ENCODE measurements around the gene MLNR.

MLNR gene

DNA sequence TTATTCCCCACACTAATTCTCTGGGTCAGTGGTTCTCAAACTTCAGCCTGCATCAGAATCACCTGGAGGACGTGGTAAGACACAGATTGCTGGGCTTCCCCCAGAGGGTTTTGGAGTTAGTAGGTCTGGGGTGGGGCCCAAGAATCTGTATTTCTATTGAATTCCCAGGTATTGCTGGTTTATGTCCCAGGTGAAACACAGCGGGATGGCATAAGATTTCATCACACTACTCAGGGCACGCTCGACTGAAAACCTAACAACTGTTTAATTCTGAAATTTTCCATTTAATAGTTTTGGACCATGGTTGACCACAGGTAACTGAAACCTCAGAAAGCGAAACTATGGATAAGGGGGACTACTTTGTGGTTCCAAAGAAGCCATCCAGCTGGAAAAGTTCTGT, 6.5 kb downstream of the MLNR start:
- no peak for DNase-seq (ENCODE audit: low spot score)

DNA sequence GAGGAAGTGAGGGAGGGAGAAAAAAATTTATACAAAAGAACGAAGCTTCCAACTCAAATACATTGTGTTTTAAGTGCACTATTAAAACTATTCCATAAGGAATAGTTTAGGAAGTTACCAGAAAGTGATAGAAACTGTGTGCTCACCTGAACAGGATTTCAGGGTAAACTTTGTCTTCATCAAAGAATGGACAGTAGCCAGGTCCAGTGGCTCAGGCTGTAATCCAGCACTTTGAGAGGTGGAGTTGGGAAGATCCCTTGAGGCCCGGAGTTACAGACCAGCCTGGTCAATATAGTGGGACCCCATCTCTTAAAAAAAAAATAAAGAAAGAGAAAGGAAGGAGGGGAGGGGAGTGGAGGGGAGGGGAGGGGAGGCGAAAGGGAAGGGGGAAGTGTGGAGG, 14.6 kb downstream of the MLNR start:
- no peak for DNase-seq (ENCODE audit: low spot score)

DNA sequence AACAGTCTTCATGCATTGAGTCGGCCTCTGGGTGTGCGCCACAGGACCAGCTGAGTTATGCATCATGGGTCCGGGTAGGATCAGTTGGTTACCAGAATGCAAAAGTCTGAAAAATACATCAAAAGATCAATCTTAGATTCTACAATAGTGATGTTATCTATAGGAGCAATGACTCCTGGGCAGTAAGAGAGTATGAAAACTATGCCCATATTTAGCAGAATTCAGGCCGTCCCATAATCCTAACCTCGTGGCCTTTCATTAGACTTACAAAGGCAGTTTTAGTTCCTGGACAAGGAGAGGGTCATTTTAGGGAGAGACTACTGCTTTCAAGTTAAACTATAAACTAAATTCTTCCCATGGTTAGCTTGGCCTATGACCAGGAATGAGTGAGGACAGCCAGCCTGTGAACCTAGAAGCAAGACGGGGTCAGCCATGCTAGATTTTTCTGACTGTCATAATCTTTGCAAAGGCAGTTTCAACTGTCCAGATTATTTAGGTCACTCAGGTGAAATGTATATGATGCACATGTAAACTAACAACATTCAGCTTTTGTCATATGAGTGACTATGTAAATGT, 15.8 kb downstream of the MLNR start:
- DNase-seq (ENCODE audit: low spot score): no peak

DNA sequence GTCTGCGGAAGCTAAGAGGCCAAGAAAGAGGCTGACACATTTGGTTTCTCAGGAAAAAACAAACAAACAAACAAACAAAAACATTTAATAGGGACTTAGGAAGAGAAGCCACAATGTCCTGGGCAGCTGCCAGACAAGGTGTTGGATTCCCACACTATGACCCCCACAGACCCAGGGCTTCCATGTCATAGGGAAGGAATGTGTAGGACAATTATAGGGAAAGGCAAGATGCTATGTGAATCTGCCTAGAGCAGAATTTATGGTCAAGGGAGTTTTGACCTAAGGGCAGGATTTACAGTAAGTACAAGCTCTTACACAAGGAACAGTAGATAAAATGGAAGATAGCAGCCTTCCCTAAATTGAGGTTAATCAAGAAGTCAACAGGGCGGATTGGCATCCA, 18.5 kb downstream of the MLNR start:
- no peak for DNase-seq (ENCODE audit: low spot score)

DNA sequence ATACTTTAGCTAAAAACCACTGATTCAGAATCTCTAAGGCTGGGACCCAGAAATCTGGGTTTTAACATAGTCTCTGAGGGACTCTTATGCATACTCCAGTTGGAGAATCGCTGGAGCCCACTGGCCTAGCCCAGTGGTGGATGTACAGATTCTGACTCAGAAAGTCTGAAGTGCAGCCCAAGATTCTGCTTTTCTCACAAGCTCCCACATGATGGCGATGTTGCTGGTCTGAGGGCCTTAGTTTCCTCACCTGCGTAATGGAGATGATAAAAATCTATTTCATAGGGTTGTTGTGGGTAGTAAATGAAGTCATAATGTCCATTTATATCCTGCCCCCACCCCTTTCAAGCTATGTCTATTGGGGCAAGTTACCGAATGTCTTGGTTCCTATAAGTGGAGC, 19.9 kb downstream of the MLNR start:
- peak; percentile 40 for DNase-seq (ENCODE audit: low spot score)

DNA sequence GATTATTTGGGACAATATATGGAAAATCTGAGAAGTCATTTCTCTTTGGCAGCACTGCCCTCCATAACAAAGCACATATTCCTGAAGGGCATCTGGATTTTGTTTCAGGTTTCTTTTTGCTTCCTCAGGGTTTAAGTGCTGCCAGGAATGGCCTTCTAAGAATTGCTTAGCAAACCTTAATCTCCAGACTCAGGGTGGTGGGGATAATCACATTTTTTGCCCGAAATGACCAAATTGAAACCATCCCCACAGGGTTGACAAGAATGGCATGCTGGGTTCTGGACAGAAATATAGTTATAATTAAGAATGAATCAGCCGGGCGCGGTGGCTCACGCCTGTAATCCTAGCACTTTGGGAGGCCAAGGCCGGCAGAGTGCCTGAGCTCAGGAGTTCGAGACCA, 21.2 kb downstream of the MLNR start:
- no peak for DNase-seq (ENCODE audit: low spot score)

DNA sequence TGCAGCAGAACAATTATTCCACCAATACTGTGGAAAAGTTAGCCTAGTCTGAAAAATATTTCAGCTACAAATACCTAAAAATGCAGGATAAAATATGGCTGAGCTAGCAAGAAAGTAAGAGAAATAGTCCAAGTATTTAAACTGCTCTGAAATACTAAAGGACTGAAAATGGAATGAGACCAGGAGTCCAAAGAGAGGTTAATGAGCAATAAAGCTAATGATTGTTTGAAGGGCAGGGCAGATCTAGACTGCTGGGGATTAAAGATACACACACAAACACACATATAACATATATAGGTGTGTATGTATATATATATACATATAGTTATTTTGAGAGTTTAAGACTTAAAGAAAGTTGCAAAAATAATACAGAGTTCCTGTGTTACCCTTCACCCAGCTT, 25.0 kb downstream of the MLNR start:
- no peak for DNase-seq (ENCODE audit: low spot score)

DNA sequence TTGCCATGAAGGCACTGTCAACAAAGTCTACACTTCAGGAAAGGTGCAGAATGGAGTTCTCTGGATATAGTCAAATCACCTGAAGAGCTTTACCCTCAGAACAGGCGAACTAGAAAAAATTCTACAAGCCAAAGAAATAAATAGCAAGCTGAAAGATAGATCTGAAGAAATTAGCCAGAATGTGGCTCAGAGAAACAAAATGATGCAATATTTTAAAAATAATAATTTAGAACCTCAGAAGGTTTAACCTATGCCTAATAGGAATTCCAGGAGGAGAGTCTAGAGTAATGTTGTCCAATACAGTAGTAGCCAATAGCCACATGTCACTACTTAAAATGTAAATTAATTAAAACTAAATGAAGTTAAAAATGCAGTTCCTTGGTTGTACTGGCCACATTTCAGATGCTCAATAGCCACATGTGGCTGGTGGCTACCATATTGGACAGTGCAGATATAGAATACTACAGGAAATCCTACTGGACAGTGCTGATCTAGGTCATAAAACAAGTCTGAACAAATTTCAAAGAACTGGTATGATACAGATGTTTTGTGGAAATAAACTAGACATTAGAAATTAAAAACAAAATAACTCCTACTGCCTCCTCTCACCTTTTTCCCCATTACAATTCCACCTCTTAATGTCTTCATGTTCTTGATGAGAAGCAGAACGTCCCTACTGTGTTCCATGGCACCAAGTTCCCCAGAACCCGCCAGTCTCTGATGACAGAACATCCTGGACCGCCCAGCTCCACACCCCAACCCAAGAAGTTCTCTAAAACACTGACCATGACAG, 26.9 kb downstream of the MLNR start:
- no peak for DNase-seq (ENCODE audit: low spot score)

DNA sequence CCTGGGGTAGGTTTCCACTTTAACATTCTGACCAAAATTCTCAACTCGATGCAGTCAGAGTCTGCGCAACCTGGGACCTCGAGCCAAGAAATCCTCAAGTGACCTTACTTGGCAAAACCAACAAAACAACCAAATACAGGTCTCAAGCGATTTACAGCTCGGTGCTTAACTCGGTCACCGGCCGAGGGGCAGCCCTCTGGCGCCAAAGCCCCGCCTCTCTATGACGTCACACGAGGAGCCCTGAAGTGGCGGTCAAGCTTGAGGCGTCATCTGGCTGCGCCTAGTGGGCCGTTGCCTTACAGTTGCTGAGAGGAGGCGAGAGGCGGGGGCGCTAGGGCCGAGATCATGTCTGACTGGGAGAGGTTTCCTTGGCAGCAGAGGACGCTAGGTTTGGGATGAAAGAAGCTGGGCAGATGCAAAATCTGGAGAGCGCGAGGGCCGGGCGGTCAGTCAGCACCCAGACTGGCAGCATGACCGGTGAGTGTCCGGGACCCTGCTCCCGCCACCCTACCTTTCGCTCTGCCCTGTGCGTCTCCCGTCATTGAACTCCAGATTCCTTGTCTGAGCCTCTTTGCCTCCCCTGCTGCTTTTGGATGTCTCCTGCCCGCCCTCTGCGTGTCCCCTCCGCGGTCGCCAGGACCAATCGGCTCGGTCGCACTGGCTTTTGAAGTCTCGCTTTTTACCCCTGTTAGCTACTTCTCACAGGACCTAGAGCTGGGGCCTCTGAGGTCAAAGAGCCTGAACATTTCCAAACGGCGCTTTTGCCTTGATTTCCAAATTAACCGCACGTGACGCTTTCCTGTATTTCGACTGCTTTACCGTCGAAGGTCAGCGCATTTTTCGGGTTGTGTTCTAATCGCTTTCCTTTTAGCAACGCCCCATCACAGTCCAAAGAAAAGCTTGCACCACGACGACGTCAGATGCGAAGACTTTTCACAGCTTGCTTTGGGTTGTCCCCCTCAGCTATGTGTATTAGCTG, 27.8 kb downstream of the MLNR start, which contains the start of gene CDADC1:
Gene CDADC1 (plus strand): TSS at position 283 of the 979 bp plus-strand sequence. CDS start 113 bp downstream, at position 396.
- DNase-seq (ENCODE audit: low spot score): peak; percentile 85

DNA sequence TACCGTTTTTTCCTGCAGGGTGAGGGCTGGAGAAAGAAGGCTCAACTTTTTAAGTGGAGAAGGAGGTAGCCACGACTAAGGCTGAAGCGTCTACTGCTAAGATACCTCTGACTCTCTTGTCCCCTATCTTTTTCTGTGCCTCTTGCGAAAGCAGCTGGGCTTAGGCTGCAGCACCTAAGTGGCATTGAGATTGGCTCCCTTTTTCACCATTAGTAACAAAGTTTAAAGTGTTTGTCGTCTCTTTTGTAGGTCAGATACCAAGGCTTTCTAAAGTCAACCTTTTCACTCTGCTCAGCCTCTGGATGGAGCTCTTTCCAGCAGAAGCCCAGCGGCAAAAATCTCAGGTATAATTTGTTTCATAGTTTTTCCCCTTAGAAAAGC, 28.5 kb downstream of the MLNR start:
- DNase-seq (ENCODE audit: low spot score): peak; percentile 1

DNA sequence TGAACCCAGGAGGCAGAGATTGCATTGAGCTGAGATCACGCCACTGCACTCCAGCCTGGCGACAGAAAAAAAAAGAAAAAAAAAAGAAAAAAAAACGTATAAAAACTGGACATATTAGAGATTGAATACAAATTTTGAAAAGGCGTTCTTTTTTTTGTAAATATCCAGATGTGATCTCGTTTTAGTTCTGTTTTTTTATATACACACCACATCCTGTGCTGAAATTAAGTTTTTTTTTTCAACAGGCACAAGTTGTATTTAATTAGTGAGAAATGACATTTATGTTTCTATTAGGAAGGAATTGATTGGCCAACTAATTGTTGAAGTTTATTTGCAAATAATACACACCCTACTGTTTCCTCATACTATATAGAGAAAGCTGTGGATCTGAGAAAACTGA, 31.2 kb downstream of the MLNR start:
- DNase-seq (ENCODE audit: low spot score): no peak

DNA sequence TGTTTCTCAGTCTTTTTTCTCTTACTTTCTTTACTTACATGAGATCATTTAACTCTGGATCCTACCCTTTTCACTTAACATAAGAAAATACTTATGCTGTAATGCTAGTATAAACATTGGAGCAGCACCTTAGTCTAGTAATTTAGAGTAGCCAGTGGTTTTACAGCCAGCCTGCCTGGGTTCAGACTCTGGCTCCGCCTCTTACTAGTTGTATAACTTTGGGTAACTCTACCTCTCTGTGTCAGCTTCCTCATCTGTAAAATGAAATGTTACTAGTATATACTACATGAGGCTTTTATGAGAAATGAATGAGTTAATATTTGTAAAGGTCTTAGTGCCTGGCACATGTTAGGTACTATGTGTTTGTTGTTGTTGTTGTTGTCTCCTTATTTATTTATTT, 33.2 kb downstream of the MLNR start:
- no peak for DNase-seq (ENCODE audit: low spot score)

DNA sequence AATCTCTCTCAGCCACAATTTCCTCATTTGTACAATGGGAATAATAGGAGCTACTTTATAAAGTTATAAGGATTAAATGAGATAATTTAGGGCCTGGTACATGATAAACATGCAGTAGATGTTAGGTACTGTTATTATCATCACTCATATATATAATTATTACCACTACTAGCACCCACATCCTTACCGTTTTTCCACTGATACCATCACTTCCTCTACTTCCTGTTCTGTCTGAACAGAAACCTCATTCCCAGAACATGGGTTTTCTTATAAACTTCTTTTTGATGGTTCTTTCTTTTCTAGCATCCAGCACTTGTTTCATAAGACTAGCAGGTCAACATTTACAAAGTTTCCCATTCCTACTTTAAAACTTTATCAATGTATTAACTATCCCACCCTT, 33.9 kb downstream of the MLNR start:
- no peak for DNase-seq (ENCODE audit: low spot score)

DNA sequence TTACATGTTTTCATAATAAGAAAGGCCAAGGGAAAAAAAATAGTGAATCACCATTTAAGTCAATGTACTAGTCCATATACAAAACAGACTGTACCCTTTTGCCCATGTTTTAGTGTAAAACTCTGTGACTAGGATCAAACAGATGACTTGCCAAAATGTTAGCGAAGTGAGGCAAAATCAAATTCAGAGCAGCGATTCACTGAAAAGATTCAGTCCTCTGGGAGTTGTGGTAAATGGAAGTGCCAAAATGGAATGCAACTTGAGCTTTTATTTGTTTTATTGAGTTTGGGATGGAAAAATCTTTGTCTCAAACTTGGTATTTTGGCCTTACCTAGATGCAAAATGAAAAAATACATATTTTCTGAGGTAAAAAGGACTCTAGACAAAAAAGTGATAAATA, 36.7 kb downstream of the MLNR start:
- no peak for DNase-seq (ENCODE audit: low spot score)

DNA sequence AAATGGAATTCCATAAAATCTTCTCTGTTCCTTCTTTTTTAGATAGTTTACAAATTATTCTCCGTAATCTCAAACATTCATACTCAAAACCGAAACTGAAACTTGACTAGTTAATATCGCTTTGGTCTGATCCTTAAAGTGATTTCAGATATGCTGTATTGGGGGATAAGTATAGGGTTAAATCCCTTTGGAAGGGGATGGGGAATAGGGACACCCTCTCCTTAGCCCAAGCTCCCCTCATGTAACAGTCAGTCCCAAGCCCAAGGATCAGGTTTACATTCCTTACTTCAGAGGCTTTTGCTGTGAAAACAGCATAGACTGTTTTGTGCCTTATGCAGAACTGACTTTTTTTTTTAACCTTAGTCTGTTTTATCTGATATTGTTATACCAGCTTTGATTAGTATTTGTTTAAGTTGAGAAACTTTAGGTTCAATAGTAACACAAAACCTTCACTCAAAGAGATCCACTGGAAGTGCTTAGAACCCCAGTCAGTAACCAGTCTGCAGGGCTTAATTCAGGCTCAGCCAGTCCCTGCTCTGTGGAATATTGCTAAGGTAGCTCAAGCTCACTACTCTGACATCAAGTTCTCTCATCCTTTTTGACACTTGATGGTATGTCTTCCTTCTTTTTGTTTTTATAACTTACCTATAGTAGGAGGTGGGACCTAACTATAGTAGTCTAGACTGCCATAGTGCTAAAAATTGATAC, 38.1 kb downstream of the MLNR start:
- DNase-seq (ENCODE audit: low spot score): peak; percentile 1

DNA sequence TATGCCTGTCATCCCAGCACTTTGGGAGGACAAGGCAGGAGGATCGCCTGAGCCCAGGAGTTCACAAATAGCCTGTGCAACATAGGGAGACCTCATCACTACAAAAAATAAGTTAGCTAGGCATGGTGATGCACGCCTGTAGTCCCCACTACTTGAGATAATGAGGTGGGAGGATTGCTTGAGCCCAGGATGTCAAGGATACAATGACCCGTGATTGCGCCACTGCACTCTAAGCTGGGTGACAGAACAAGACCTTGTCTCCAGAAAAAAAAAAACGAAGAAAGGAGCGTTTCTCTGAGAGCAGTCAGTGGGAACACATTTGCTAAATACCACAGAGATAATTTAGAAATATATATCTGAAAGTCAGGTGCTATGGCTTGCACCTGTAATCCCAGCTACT, 39.4 kb downstream of the MLNR start:
- no peak for DNase-seq (ENCODE audit: low spot score)

DNA sequence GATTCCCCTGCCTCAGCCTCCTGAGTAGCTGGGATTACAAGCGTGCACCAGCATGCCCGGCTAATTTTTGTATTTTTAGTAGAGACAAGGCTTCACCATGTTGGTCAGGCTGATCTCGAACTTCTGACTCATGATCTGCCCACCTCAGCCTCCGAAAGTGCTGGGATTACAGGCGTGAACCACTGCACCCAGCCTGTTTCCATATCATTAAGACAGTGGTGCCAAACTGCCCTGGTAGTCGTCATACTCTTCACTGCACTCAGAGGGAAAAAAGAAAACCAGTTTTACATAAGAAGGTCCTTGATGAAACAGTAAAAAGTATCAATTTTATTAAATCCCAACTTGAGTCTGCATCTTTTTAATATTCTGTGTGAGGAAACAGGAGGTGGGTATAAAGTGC, 42.5 kb downstream of the MLNR start:
- no peak for DNase-seq (ENCODE audit: low spot score)

DNA sequence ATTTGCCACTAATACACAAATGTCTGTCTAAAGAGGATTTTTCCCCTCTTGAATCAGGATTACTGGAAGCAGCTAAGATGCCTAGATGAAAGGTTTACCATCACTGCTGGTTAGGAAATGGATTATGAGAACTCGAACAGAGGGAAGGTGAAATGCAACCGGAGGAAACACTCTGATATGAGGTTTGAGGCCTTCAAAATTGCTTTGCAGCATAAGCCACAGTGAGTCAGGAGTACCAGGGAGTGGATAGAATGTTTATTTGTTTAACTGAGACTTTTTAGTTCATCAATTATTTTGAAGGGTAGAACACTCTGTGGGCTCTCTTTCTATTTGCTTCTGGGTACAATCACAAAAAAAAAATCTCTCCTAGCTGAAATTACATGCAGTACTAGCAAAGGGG, 45.7 kb downstream of the MLNR start:
- DNase-seq (ENCODE audit: low spot score): no peak

DNA sequence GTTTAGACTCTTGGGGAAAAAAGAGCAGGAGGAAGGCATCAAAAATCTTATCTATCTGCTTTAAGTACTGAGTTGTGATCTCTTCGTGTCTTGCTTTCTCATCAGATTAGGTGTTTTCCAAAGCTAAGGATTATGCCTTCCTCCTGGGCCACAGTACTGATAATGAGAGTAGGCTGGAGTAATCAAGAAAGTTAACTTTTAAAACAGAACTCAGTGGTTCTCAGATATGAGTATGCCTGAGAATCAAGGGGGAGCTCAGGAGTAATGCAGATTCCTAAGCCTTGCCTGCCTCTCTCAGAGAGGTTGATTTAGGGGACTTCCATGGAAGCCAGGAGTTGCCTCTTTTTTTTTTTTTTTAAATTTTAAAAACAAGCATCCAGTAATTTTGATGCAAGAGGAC, 51.1 kb downstream of the MLNR start:
- no peak for DNase-seq (ENCODE audit: low spot score)
